NCI-H1417 treated with DMSO at 0.1 percent for 48 hours (cell line): ENCODE data around the gene APP.
"Not testable (repeated sequence)": the region's sequence is repeated elsewhere in the genome, so short reads cannot be mapped to it uniquely, and the experiment has no call there.

Experiments used
- DNase-seq: peaks from one replicate; lab custom pipeline; 2025; lab: John Stamatoyannopoulos, UW

Gene APP

DNA sequence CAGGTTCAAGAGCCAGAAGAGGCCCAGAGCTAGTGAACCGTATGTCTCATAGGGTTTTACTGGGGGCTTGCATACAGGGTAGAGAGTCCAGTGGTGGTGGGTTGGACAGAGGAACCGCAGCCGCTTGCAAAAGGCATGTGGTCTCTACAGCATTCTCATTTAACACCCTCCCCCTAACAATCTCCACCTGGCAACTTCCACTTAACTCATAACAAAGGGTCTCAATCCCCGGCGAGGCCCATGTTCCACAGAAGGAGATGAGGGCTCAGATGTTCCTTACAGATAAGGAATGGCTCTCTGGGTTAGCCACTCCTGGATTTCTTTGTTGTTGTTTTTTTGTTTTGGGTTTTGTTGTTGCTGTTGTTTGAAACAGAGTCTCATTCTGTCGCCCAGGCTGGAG, 106.1 kb downstream of the APP start:
- DNase-seq = no peak

GRCh38 chr21:26061437-26061836, 109.1 kb downstream of the APP start:
- no peak for DNase-seq

DNA sequence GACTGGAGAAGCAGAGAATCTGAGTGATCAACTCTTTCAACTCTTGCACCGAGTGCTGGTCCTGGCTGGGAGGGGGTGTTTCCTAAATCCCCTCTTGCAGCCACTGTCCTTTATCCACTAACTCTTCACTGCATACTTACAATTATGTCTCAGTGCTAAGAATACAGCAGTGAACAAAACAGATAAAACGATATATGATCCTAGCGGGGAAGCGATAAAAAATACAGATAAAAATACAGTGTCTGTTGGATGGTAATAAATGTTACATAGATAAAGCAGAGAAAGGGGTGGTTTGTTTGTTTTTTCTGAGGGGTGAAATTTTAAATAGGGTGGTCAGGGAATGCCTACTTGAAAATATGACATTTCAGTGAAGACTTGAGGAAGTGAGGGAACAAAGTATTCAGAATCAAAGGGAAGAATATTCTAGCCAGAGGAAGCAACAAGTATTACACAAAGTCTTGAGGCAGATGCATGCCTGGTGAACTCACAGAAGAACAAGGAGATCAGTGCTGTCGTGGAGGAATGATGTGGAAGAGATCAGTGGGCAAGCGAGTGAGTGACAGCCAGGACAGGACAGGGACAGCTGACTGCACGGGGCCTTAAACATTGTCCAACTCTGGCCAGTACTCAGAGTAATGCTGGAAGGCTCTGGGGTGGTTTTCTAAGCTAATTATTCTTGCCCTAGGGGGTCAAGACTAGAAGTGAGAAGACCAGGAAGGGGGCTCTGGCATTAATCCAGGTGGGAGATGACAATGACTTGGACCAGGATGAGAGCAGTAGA, 110.0 kb downstream of the APP start:
- DNase-seq = no peak

GRCh38 chr21:26057477-26058170, 112.9 kb downstream of the APP start:
- no peak for DNase-seq

DNA sequence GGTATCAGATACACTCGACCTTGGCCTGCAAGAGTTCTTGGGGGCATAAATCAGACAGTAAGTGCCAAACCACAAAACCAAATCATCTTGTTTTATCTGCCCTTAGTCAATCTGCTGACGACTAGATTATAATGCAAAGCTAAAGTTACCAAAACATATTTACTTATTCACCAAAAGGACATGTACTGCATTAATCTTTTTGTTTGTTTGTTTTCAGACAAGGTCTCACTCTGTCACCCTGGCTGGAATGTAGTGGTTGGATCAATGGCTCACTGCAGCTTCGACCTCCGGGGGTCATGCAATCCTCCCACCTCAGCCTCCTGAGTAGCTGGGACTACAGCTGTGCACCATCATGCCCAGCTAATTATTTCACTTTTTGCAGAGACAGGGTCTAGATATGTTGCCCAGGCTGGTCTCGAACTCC, 114.7 kb downstream of the APP start:
- DNase-seq = no peak

DNA sequence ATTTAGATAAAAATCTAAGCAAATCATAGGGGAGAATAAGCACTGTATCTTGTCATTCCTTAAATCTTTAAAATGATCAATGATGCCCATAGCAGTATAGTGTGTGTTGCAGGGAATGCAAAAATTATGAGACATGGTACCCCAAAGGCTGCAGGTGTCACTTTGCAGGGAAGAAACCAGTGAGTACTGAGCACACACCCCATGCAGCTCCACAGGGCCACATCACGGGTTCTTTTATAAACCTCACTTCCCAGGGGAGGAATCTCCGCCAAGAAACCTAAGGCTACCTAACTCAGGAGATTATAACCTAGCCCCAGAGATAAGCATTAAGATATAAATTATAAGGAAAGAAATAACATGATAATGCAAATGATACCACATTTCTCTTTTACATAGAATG, 115.6 kb downstream of the APP start:
- no peak for DNase-seq

DNA sequence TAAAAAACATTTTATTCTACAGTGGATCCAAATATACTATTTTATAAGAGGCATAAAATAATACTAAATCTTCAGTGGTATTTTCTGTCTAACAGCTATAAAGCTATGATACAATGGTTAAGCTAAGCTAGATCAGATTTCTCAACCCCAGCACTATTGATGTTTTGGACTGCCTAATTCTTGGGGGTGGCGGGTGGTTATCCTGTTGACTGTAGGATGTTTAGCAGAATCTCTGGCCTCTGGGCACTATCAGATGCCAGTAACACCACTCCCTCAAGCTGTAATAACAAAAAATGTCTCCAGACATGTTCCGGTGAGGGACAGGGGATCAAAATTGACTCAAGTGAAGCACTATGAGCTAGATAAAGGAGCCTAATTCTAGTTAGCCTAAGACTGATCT, 118.5 kb downstream of the APP start:
- no peak for DNase-seq

GRCh38 chr21:26050857-26051256, 119.7 kb downstream of the APP start:
- DNase-seq = no peak

DNA sequence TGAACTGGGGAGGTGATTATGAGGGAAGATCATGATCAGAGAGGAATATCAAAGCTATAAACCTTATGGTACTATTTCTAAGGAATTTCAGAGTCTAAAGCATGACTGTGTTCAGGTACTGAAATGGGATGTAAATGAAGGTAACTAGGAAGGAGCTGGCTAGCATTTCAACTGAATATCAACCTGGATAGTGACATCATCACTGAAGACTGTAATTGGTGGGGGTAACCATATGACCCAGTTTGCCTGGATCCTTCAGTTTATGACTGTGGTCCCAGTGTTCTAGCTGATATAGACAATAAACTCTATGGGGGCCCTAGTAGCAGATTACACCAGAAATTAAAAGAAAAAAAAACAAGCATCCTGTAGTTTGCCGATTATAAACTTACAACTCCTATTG, 120.8 kb downstream of the APP start:
- no peak for DNase-seq

GRCh38 chr21:26047279-26047967, 123.1 kb downstream of the APP start:
- DNase-seq = no peak

- no peak for DNase-seq
These were observed 126.7 kb downstream of the APP start for GRCh38 chr21:26043891-26044290.

DNA sequence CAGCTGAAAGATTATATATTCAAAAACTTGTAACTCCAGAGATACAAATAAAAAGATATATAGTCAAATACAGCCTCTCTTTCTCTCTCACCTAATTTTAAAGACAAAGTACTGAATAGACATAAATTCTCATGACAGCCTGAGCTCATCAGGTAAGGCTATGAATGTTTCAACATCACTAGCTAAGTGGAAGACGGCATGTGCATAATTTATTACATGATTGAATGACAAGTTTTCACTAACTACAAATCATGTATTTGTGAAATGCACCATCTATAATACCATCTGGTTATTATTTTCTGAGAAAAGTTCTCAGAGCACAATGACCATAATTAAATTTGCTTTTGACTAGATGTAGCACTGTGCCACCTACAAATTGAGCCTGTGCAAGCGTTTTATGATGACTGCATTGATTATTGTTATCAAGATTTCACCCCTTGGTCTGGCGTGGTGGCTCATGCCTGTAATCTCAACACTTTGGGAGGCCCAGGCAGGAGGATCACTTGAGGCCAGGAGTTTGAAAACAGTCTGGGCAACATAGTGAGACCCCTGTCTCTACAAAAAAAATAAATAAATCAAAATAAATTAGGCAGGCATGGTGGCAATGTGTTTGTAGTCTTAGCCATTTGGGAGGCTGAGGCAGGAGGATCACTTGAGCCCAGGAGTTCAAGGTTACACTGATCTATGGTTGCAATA, 128.2 kb downstream of the APP start:
- DNase-seq = no peak

GRCh38 chr21:26041431-26042180, 129.0 kb downstream of the APP start:
- DNase-seq = no peak

DNA sequence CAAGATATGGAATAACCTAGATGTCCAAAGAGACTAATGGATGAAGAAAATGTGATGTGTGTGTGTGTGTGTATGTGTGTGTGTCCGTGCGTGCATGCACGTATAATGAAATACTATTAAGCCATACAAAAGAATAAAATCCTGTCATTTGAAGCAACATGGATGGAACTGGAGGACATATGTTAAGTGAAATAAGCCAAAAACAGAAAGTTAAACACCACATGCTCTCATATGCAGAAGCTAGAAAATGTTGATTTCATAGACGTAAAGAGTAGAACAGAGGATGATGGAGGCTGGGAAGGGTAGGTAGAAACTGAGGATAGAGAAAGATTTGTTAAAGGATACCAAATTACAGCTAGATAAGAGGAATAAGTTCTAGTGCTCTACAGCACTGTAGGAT, 133.7 kb downstream of the APP start:
- DNase-seq = no peak

GRCh38 chr21:26032263-26032662, 138.3 kb downstream of the APP start:
- no peak for DNase-seq

DNA sequence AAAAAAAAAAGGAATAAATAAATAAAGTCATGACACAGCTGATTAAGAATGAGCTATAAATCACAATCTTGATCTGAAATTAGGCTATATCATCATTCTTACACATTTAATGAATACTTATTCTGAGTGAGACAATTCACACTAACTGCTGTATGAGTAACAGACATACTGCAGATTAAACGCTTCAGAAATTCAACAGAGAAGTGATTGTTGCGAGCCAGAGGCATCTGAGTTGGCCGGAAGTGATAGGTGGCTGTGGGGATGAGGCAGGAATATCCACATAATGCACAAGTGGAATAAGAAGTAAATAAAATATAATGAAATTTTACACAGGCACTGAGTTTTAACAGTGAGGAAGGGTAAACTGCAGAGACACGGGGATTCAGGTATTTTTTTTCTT, 142.4 kb downstream of the APP start:
- DNase-seq = no peak

DNA sequence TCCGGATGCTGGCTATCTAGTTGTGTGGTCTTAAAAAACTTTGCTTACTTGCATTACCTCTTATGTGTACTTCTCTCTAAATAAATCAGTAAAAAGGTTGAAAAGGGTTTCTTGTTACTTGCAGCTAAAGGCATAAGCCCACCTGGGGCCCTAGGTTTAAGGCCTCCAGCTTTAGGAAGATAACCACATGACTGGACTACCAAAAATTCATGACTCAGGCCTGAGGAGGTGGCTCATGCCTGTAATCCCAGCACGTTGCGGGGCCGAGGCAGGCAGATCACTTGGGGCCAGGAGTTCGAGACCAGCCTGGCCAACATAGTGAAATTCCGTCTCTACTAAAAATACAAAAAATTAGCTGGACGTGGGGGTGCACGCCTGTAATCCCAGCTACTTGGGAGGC, 142.9 kb downstream of the APP start:
- DNase-seq = no peak

GRCh38 chr21:26025536-26026512, 144.7 kb downstream of the APP start:
- DNase-seq = no peak

DNA sequence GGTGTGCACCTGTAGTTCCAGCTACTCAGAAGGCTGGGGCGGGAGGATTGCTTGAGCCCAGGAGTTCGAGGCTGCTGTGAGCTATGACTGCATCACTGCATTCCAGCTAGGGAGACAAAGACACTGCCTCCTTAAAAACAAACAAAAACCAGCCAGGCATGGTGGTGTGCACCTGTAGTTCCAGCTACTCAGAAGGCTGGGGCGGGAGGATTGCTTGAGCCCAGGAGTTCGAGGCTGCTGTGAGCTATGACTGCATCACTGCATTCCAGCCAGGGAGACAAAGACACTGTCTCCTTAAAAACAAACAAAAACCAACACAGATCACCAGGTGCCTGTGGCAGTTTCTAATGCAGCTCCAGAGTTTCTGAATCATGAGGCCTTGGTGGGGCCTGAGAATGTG, 147.2 kb downstream of the APP start:
- not testable (repeated sequence) for DNase-seq

- not testable (repeated sequence) for DNase-seq
These were observed 147.8 kb downstream of the APP start for GRCh38 chr21:26022598-26023337.
